Activated naive CD8-positive, alpha-beta T cell treated with anti-CD3 and anti-CD28 coated beads, Interleukin-2, amount 50 U/mL, for 16 hours (primary cell): ENCODE results near the gene GADL1.

Experiments used
- DNase-seq: peaks from one replicate; pipeline ENCODE4 v3.0.0-alpha.2; 2020; ENCODE audit warnings: low read depth, low spot score

GADL1 gene

DNA sequence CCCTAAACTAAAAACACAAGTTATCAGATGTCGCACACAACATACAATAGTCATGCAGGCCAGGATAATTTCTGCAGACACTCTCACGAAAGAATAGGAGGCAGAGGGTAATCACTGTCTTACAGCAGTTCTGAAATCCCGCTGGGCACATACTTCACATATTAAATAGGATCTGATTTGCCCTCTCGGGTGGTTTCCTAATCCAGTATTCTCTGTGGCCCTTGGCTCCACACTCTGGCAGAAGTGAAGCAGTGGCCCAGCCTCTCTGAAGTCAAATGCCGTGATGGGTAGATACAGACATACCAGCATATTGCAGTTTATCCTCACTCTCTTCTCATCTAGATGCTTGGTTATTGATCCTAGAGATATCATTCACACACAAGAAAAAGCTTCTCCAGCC lies 19.0 kb downstream of the GADL1 start:
- DNase-seq, result no peak

DNA sequence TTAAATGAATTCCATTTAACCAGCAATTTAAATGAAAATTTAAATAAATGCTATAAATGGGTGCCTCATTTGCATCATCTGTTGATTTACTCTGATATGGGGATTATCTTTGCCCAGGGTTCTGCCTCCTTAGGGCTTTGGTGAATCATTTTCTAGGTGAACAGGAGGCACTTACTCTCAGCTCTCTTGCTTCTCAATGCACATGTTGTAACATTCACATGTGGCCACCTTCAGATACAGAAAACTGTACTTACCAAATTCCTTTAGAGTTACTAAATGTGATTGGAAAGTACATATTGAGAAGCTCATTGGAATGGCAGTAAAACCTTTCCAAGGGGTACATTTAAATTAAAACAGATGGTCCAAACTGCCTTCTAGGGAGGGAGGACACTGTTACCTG lies 20.8 kb downstream of the GADL1 start:
- no peak for DNase-seq

DNA sequence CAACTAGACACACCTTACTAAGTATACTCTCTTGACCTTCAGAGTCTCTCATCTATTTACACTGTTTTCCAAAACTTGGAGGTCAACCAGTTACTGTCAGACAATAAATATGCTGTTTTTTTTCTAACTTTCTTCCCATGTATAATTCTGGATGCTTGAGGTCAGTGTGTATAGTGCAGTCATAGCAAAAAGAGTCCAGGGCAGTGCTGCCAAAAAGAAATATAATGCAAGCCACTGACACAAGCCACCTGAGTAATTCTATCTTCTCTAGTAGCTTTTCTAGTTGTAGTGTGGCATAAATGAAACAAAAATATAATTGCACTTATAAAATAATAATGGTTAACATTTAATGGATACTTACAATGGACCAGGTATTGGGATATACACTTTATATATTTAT lies 21.6 kb downstream of the GADL1 start:
- no peak for DNase-seq

DNA sequence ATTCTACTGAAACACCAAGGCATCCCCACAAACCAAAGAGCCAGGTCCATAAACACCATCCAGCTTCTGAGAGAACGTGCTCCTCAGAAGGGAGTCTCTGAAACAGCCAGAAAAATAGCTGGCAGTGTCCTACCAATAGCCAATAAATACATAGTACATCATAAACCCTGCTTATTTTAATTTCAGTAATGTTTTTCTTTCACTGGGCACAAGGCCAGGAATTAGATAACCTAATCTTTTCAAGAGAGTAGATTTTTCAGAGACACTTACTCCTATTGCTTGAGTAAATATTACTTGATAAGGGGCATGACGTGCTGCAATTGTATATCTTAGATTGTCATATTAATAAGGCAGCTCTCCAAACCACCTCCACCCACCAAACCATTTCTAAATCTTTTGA lies 22.7 kb downstream of the GADL1 start:
- DNase-seq, result no peak

DNA sequence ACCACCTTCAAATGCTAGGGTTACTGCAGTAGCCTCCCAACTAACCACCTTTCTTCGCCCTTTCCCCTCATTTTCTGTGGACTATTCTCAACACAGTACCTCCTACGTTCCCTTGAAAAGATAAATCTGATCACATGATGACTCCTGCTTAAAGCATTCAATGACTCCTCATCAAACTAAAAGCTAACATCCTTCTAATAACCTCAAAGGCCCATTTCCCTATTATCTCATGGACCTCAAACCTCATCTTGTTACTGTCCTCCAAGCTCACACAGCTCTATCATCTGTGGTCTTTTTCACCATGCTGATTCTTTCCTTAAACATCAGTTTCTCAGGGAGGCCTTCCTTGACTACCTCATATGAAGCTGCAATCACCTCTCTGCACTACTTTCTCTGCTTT lies 29.6 kb downstream of the GADL1 start:
- no peak for DNase-seq

DNA sequence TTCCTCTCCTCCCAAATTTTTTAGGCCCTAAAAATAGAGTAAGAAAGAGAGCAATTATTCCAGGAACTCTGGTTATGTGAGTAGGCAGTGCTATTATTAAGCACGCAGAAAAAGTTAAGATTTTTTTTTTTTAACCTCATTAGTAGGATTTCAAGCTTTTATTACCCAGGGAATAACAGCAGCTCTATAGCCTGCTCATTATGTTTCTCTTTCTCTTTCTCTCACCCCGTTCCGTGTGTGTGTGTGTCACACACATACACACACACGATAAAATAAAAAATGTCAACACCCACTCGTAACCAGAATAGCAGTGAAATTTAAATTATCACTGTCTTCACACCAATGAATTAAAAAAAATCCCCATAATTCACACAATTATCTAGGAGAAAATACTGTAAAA lies 30.3 kb downstream of the GADL1 start:
- no peak for DNase-seq

DNA sequence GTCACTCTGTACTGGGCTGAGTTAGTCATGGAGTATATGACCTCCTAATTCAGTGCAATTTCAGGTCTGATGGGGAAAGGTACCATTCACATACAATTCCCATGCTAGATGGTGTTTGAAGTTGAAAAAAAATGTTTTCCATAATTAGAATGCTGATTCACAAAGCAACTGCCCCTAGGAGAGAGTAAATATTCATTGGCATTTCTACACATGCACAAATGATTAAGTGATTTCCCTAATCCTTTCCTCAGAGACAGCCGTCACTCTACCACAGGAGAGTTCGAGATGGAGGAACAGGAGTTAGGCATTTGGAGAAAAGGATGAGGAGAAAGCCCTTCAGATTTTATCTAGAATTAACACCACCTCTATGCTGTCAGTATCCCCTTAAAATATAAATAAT lies 32.5 kb downstream of the GADL1 start:
- DNase-seq, result no peak

DNA sequence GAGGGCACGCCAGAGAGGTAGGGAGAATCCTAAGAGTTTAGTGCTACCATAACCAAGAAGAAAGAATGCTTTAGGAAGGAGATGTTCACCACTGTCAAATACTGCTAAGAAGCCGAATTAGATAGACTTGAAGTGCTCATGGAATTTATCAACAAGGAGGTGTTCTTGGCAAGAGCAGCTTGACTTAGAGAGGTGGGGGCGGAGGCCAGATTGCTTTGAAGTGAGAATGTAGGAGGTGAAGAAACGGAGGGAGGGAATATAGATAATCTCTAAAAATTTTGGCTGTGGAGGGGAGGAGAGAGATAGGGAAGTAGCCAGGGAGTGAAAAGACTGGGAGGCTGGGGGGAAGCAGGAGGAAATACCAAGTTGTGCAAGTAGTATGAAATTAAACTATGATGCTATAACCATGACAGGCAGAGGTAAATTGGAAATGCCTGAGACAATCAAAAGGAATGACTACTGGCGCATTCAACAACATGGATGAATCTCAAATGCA lies 35.5 kb downstream of the GADL1 start:
- no peak for DNase-seq

DNA sequence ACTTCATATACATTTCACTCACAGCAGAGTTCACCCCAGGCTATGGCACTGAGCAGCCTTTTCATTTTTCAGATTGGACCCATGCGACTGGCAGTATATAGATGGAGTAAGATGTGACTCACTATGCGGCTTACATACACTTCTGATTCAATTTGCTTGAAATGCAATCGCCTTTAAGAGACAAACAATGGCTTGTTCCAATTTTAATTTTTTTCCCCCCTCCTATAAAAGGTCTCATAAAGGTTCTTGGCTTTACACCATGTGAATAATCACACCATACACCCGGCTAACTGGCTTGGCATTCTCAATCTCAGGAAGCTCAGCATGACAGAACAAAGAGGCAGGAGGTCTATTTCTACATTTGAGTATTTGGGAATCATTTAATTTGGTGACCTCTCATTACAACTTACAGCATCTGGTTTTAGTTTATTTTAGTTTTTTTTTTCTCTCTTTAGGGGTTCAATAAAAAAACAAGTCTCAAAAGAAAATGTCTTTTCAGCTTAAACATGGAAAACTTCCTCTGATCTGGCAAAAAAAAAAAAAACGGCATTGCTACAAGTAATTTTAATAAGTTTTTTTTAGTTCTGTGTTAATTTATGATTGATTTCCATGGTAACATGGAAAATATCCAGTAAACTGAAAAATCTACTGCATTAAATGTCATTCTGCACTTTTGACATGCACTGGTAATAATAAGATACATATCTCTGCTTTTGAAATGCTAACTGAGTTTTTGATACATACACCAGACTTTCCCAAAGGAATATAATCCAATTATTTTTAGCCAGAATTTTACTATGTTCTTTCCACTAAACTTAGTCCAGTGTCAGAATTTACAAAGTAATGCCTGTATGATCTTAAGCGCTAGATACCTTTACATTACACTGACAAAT lies 38.8 kb downstream of the GADL1 start:
- DNase-seq, result no peak

DNA sequence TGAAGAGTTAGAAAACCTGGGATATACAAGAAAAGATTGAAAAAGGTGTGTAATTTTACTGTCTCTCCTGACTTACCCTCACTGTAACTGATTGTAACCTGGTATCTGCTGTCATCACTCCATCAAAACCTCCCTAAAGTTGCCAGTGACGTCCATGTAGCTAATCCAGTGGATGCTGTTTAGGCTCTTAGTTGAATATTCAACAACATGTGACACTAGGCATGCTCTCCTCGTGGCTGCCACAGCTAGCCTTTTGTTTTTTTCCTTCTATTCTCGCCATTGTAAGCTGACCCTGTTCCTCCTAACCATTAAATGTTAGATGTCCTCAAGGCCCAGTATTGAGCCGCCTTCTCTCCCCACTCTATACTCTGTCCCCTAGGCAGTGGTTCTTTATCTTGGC lies 41.6 kb downstream of the GADL1 start:
- DNase-seq, result no peak

DNA sequence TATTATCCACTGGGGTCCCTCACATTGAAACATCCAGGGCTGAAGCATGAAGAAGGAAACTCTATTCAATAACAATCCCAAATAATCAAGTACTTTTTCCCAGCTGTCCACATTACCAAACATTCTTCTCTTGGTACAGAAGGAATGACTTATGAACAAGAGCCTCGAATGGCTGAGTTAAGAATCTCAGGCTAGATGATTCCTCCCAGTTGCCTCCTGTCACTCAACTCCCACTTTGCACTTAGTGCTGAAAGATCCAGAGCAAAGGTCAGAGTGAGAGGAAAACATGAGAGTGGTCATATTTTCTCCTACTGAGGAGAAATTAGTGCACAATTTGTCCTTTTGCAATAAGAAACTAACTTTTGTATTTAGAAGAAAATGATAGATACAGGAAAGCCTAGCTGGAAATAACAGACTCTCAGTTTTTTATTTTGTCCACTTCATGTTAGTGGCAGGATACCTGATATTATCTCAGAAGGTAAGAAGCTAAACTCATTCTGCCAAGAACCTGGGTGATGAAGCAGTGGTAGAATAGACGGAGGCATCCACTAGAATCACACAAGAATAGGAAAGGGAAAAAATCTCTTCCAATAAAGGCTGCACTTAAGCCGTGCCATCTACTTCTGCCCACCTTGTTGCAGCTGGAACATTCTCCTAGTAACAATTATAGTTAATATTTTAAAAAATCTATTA lies 46.2 kb downstream of the GADL1 start:
- no peak for DNase-seq

DNA sequence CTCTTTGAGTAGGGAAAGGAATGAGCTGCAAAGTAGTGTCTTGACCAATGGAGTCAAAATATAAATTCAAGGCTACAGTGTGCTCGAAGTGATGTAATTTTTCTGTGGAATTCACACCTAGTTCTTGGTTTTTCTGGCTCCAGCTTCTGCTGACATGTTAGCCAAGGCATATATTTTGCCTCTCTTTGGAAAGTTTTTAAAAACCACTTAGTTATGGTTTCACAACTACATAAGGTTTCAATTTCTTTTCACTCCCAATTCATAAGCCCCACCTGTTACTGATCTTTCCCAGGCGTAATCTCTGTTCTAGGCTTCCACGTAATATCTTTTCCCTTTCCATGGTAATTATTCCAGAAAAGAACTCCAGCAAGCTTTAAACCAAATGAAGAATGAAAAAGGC lies 46.9 kb downstream of the GADL1 start:
- DNase-seq, result no peak

DNA sequence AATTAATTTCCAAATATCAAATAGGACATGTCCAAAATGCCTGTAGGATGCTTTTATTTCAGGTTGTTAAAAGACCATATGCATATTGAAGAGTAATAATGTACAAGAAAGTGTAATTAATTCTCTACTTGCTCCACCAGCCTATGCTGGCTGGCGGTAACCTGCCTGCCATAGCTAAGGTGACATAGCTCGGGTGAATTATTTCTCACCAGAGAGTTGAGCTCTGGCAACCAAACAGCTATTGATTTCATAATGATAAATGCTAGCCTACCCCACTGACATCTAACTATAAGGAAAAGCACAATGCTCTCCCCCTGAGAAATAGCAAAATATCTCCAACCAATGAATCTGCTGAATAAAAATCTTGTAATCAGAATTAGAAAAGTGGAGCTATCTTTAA lies 48.9 kb downstream of the GADL1 start:
- no peak for DNase-seq

DNA sequence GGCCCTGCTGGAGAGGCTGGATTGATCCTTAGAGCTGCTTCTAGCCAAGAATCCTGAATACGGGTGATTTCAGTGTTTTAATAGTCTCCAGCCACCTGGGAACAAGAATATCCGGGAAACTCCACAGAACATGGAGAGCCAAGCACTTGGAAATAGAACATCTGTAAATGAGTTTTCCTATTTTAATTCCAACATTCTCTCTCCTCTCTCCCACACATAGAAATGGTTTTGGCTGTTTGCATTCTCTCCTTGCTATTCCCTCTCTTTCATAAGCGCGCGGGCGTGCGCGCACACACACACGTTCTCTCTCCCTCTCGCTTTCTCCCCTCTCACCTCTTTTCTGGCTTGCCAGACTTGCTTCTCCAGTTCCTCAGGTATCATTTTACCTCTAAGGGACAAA lies 50.6 kb downstream of the GADL1 start:
- DNase-seq, result no peak

DNA sequence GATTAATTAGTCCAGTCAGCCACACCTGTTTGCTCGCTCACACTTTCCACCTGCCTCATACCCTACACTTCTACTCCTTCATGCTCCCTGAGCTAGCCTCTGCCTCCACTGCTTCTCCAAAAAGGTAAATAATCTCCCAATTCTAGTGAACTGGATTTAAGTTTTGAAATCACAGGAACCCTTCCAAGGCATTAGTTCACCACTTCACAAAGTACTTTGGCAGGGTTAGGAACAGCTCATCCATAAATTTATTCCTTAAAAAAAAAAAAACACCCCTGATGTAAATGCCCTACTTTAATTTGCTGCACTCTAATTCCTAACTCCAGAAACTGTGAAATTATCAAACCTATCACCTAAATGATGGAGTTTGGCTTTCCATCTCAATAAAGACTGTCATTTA lies 58.3 kb downstream of the GADL1 start:
- DNase-seq, result no peak

DNA sequence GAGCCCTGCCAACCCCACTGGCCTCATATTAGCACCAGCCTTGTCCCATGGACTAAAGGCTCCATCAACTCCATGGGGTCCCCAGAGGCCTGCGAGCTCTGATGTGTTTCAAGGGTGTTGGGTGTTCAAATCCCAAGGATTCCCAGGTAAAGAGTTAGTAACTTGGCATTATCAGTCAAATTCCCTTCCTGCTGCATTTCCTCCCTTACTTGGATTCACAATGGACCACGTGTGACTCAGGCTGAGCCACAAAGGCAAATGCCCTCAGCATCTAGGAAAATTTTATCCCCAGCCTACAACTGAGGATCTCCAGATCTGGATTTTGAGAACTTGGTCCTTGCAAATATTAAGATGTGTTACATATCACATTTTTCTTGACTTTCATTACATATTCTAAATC lies 58.8 kb downstream of the GADL1 start:
- no peak for DNase-seq

DNA sequence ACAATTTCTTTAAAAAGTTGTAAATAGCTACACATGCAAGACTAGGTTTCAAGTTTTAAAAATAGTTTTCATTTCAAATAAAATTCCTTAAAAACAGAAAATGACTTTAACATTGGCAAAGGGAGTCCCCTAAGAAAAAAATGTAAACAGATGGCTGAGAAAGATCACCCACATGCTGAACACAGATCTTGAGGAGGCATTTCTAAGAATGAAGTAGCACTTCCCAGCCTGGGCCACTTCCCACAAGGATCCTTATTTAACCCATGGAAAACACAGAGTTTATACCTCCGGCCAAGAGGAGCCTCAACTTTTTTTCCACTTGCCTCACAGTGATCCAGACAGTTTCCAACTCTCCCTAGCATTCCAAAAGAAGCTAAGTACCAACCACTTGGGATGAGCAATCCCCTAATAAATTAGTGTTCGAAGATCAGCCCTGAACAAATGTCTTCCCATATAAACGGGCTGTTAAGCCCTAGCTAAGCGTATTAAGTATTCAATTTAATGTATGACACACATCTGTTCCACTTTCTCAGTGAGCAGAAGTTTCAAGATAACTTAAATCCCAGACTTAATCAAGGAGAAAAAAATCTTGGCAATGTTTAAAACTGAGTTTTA lies 61.4 kb downstream of the GADL1 start:
- DNase-seq, result no peak

DNA sequence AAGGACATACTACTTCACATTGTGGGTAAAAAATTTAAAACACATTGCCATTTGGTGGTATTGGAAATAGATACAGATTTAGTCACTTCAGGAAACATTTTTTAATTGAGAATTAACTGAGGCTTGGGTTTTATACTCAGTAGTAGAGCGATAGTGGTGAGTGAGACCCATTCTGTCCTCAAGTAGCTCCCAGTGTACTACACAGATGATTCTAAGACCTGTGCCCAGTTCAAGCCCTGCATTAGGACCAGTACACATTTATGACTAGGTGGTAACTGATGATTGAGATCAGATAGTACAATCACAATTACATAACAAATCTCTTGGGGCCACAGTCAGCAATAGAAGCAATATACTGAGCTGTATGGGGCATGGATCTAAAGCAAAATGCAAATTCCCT lies 67.4 kb downstream of the GADL1 start:
- no peak for DNase-seq

DNA sequence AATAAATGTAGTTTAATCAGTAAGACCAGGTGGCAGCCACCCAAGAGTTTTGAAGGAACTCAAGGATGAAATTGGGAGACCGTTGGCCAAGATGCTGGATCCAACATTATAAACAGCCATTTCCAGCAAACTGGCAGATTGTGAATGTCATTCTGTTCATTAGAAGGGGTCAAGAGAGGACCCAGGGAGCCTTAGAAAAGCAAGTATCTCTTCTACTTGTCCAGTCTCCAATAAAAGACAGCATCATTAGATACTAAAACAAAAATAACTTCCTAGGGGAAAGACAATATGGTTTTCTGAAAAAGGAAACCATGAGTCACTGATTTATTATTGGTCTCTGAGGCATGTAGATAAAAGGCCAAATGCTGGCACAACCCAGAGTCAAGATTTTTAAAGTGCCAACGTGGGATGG lies 67.9 kb downstream of the GADL1 start:
- DNase-seq, result no peak

DNA sequence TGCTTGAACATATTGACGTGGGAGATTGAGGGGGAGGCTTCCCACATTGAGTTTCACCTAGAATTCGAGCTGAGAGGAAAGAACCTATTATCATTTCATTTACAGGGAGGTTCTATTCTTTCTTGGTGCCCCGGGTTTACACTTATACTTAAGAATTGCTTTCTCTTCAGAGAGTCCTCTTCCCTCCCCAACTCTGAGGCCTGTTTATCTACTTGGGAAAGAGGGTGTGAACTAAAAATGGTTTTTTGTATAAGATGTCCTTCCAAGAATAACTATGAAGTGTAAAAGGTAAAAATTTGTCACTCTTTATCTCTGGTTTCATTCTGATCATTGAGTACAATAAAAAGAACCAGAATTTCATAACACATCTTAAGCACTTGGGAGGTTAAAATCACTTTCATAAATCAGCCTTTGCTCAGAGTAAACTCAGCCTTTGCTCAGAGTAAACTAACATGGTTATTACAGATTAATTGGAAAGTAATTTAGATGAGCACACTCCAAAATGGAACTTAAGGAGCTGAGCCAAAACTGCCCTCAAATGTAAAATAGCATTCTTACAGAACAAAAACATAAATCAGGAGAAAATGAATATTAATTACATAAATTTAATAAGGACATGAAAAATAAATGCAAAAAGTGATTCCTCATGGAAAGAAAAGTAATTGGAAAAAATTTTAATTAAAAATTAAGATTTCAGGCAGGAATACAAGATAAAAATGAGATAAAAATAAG lies 75.2 kb downstream of the GADL1 start:
- DNase-seq, result no peak

DNA sequence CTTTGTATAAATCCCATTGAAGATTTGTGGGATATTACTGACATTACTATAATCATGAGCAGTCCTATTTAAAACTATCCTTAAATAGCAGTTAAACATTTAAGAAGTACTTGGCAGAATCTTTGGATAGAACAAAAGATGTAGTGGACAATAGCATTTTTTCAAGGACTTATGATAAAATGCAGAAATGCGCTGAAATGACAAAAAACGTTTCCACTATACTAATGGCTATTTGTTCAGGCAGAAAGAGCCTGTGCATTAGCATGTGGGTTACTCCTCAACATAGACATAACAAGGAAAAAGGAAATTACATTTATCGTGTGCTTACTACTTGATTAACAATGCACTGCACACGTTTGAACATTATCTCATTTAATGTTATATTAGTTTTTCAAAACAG lies 80.7 kb downstream of the GADL1 start:
- no peak for DNase-seq
